T-helper 1 cell treated with Interleukin-12 subunit alpha and Interleukin-12 subunit beta and Interleukin-4 antibody, amounts not matched to agents 30 μg/mL and 1 μg/mL, for 36 hours (primary cell): Measurements from ENCODE around the gene ZCCHC7.
"Not testable (repeated sequence)": the region's sequence is repeated elsewhere in the genome, so short reads cannot be mapped to it uniquely, and the experiment has no call there.

Source experiments
- H3K27ac Mint-ChIP-seq: one replicate; pipeline ENCODE4 v1.8.0; 2021; ENCODE audit warnings: mild to moderate bottlenecking, mixed read lengths
- H3K27me3 Mint-ChIP-seq: one replicate; pipeline ENCODE4 v1.8.0; 2021; ENCODE audit warnings: low read depth, mixed read lengths
- H3K36me3 Mint-ChIP-seq: one replicate; pipeline ENCODE4 v1.8.0; 2021; ENCODE audit warnings: low read depth, mixed read lengths
- H3K4me1 Mint-ChIP-seq: one replicate; pipeline ENCODE4 v1.8.0; 2021; ENCODE audit warnings: low read depth, mixed read lengths
- H3K4me3 Mint-ChIP-seq: one replicate; pipeline ENCODE4 v1.8.0; 2021; ENCODE audit warnings: mild to moderate bottlenecking, moderate library complexity, mixed read lengths
- H3K9me3 Mint-ChIP-seq: one replicate; pipeline ENCODE4 v1.8.0; 2021; ENCODE audit warnings: mixed read lengths

Gene ZCCHC7

DNA sequence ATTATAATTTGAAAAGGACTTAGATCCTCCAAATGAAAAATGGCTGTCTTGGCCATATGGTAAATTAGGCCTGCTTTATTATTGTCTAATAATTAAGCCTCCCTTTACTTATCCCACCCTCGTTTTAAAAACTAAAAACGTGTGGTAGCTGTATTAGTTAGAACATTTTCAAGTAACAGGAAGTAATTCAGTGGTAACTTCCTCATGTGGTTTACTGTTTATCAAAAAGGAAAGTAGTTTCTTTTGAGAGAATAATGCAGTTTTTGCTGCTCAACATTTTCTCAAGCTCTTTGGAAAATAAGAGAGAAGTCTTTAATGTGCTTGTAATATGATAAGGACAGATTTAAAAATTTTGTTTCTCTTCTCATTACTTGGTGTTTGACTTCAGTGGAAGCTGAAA is 26.0 kb downstream of the ZCCHC7 start:
- peak overlapping the region; percentile 68 for H3K4me3 Mint-ChIP-seq
- H3K27me3 Mint-ChIP-seq, result no peaks in the 10 kb centered on the region
- H3K36me3 Mint-ChIP-seq, result peaks cover 29% of the 10 kb centered on the region
- no peaks in the 10 kb centered on the region for H3K9me3 Mint-ChIP-seq
- H3K4me1 Mint-ChIP-seq, result peaks cover 24% of the 10 kb centered on the region
- peak overlapping the region; percentile 76 for H3K27ac Mint-ChIP-seq

DNA sequence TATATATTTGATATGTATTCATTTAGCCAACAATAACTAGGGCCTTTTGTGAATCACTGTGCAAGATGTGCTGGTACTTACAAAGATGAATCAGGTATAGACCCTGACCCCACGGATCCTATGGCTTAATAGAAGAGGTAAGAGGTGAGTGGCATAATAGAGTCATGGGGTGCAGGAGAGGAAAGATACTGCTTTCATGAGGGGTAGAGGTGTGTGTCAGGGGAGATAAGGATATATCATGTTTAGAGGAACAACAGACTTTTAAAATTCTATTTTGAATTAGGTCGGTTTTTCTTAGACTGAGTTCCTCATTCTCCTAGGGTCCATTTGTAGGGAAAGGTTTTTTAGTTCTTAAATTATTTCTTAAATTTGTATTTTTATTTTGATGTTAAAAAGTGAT is 27.8 kb downstream of the ZCCHC7 start:
- peaks cover 34% of the 10 kb centered on the region for H3K36me3 Mint-ChIP-seq
- H3K9me3 Mint-ChIP-seq, result no peaks in the 10 kb centered on the region
- H3K4me3 Mint-ChIP-seq, result no peak overlapping the region
- no peaks in the 10 kb centered on the region for H3K27me3 Mint-ChIP-seq
- H3K27ac Mint-ChIP-seq, result no peak overlapping the region
- H3K4me1 Mint-ChIP-seq, result peaks cover 20% of the 10 kb centered on the region

DNA sequence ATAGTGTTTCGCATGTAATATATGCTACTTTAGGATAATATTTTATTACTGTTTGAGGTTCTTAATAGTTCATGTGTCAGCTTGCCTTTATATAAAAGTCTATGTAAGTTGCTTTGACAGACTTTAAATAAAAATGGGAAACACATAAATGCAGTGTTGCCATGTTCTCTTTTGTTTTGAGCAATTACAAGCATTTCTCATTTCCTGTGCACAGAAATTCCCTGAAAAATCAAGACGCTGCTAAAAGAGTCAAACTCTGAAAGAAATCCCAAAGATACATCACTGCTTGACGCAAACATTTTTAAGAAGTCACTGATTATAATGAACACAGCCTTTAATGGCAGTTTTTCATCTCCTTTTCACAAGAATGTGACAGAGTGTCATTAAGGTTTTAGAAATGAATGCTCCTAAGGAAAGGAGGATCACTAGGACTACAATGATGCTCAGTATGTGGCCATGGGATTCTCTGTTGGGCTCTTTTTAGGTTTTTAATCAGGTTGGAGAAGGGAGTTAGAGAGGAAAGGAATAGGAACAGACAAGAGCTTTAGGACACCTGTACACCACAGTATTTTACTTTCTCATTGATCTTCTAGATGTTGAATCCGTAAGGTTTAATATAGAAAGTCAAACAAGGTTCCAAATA is 29.4 kb downstream of the ZCCHC7 start:
- no peaks in the 10 kb centered on the region for H3K27me3 Mint-ChIP-seq
- no peak overlapping the region for H3K4me3 Mint-ChIP-seq
- no peaks in the 10 kb centered on the region for H3K9me3 Mint-ChIP-seq
- peaks cover 18% of the 10 kb centered on the region for H3K4me1 Mint-ChIP-seq
- peaks cover 42% of the 10 kb centered on the region for H3K36me3 Mint-ChIP-seq
- H3K27ac Mint-ChIP-seq, result no peak overlapping the region

DNA sequence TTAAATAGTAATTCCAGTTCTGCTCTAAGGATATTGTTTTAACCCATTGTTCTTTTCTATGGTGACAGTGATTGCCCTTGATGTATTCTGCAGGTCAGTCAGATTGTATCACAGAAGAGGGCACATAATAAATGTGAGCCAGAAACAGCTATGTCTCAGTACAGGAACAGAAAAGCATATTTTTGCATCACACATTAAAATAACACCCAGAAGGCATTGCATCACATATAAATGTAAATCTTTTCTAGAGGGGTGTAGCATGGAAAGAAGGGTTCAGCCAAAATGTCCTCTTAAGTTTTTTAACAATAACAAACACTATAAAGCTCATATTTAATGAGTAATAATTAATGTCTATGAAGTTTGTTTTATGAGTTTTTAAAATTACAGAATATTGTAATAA is 30.0 kb downstream of the ZCCHC7 start:
- H3K9me3 Mint-ChIP-seq, result no peaks in the 10 kb centered on the region
- H3K4me3 Mint-ChIP-seq, result no peak overlapping the region
- no peak overlapping the region for H3K27ac Mint-ChIP-seq

DNA sequence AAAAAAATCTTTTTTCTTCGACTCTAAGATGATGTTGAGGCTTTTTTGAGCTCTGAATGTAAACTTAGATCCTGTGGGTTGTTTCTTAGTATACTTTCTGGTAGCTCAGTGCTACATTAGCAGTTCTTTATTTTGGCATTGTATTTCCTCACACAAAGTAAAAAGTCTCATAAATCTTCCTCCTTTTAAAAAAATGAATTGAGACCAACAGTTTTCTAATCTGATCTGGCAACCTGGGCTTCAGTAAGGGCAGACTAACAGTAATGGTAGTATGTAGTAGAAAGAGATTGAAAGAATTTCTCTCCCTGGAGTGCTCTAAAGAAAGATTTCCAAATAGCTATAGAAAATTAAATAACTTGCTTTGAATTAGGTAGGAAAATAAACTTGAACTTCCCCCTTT is 31.4 kb downstream of the ZCCHC7 start:
- H3K9me3 Mint-ChIP-seq, result no peaks in the 10 kb centered on the region
- H3K4me1 Mint-ChIP-seq, result peaks cover 12% of the 10 kb centered on the region
- H3K36me3 Mint-ChIP-seq, result peaks cover 43% of the 10 kb centered on the region
- no peak overlapping the region for H3K4me3 Mint-ChIP-seq
- H3K27ac Mint-ChIP-seq, result no peak overlapping the region
- H3K27me3 Mint-ChIP-seq, result no peaks in the 10 kb centered on the region

More for the DNA sequence above, 30.0 kb downstream of the ZCCHC7 start:
- Mint-ChIP-seq H3K27me3 (no peaks in the 10 kb centered on the region), H3K36me3 (peaks cover 41% of the 10 kb centered on the region), H3K4me1 (peaks cover 18% of the 10 kb centered on the region)

DNA sequence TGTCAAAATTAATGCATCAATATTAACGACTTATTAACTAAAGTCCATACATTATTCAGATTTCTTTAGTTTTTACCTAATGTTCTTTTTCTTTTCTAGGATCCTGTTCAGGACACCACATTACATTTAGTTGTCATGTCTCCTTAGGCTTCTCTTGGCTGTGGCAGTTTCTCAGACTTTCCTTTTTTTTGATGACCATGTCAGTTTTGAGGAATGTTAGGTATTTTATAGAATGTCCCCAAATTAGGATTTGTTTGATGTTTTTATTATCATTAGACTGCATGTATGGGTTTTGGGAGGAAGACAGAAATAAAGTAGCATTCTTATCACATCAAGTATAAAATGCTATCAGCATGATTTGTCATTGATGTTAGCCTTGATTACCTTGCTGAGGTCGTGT is 32.0 kb downstream of the ZCCHC7 start:
- Mint-ChIP-seq H3K4me1 (peaks cover 11% of the 10 kb centered on the region), H3K27me3 (no peaks in the 10 kb centered on the region), H3K4me3 (no peak overlapping the region), H3K27ac (no peak overlapping the region), H3K36me3 (peaks cover 42% of the 10 kb centered on the region), H3K9me3 (no peaks in the 10 kb centered on the region)

DNA sequence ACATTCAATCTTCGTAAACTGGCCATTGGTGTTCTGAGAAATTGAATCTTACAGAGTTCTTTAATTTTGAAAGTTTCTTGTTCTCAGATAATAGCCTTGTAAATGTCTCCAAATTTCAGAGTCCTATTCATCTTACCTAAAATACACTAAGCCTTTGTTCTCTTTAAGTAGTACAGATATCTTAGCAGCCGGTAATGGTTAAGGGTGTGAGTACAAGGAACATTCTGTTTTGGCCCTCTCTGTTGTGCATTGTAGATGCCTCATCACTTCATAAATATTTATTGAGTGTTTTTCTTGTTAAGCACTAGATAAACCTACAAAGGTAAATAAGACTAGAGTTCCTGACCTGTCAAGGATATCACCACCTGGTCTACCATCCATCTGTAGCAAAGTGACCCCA is 35.2 kb downstream of the ZCCHC7 start:
- no peak overlapping the region for H3K4me3 Mint-ChIP-seq
- no peaks in the 10 kb centered on the region for H3K27me3 Mint-ChIP-seq
- no peaks in the 10 kb centered on the region for H3K9me3 Mint-ChIP-seq
- H3K4me1 Mint-ChIP-seq, result peaks cover 2% of the 10 kb centered on the region
- no peak overlapping the region for H3K27ac Mint-ChIP-seq
- H3K36me3 Mint-ChIP-seq, result peaks cover 36% of the 10 kb centered on the region

DNA sequence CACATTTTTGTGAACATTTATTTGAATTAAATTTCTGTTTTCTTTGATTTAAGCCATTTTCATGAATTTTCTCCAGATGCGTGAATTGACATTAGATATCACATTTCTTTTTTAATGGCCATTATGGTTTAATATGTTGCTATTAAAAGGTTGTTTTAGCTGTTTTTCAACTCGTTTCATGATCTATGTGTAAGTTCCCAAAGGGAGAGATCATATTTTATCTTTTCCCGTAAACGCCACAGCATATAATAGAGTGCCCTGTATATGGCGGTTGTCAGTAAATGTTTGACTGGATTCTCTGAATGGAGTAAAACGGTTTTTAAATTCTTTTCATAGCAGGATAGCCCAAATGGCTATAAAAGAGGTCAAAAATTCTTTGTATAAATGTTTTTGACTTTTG is 35.8 kb downstream of the ZCCHC7 start:
- H3K4me3 Mint-ChIP-seq, result no peak overlapping the region
- peaks cover 36% of the 10 kb centered on the region for H3K36me3 Mint-ChIP-seq
- no peak overlapping the region for H3K27ac Mint-ChIP-seq
- H3K4me1 Mint-ChIP-seq, result peaks cover 2% of the 10 kb centered on the region
- no peaks in the 10 kb centered on the region for H3K9me3 Mint-ChIP-seq
- no peaks in the 10 kb centered on the region for H3K27me3 Mint-ChIP-seq

DNA sequence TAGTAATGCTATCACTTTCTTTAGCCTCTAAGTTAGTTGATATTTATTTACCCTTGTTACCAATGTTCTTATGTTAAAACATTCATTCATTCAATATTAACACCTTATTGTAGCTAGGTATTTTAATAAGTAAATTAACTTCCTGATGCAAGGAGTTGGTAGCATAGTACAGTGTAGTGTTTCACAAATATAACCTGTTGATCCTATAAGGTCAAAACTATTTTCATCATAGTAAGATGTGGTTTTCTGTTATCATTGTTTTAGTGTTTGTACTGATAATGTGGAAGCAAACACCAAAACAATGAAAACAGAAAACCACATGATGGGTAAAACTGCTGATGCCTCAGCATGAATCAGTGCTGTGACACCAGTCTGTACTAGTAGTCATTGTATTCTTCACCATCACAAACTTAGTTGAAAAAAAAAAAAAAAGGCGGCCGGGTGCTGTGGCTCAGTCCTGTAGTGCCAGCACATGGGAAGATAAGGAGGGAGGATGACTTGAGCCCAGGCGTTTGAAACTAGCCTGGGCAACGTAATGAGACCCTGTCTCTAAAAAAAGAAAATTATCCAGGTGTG is 36.5 kb downstream of the ZCCHC7 start:
- H3K4me3 Mint-ChIP-seq, result no peak overlapping the region
- H3K9me3 Mint-ChIP-seq, result no peaks in the 10 kb centered on the region
- H3K36me3 Mint-ChIP-seq, result peaks cover 38% of the 10 kb centered on the region
- H3K27ac Mint-ChIP-seq, result no peak overlapping the region
- peaks cover 2% of the 10 kb centered on the region for H3K4me1 Mint-ChIP-seq
- H3K27me3 Mint-ChIP-seq, result no peaks in the 10 kb centered on the region

DNA sequence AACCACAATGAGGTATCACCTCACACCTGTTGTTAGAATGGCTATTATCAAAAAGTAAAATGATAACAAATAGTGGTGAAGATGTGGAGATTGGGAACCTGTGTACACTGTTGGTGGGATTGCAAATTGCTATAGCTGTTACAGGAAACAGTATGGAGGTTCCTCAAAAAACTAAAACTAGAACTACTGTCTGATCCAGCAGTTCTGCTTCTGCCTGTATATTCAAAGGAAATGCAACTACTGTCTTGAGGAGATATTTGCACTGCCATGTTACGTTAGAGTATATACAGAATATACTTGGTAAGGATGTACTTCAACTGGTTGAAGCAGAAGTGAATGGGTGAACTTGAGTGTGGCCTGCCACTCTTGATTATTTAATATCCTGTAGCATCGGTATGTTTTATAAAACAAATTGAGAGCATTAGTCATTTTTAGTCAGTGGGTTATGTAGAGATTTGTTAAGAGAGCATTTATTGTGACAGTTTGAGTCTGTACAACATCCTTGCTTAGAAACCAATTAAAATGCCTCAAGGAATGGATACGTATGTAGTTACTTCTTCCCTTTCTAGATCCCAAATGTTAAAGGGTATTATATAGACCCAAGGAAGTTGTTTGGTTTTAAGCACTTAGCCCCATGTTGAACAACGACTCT is 37.5 kb downstream of the ZCCHC7 start:
- no peaks in the 10 kb centered on the region for H3K9me3 Mint-ChIP-seq
- H3K4me1 Mint-ChIP-seq, result peaks cover 2% of the 10 kb centered on the region
- peaks cover 35% of the 10 kb centered on the region for H3K36me3 Mint-ChIP-seq
- no peak overlapping the region for H3K4me3 Mint-ChIP-seq
- no peak overlapping the region for H3K27ac Mint-ChIP-seq
- no peaks in the 10 kb centered on the region for H3K27me3 Mint-ChIP-seq

DNA sequence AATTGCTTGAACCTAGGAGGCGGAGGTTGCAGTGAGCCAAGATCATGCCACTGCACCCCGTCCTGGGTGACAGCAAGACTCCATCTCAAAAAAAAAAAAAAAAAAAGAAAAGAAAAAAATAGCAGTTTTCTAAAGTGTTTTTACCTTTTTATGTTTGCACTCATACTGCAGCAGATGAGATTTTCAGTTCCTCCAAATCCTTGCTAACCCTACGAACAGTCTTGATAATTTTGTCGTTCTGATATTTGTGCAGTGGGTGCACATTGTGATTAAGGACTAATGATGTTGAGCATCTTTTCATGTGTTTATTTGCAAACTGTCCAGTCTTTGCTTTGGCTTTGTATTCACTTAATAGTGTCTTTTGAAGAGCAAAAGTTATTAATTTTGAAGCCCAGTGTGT is 42.9 kb downstream of the ZCCHC7 start:
- Mint-ChIP-seq H3K27me3 (no peaks in the 10 kb centered on the region), H3K9me3 (no peaks in the 10 kb centered on the region), H3K36me3 (peaks cover 33% of the 10 kb centered on the region), H3K4me1 (no peaks in the 10 kb centered on the region), H3K27ac (no peak overlapping the region), H3K4me3 (no peak overlapping the region)

DNA sequence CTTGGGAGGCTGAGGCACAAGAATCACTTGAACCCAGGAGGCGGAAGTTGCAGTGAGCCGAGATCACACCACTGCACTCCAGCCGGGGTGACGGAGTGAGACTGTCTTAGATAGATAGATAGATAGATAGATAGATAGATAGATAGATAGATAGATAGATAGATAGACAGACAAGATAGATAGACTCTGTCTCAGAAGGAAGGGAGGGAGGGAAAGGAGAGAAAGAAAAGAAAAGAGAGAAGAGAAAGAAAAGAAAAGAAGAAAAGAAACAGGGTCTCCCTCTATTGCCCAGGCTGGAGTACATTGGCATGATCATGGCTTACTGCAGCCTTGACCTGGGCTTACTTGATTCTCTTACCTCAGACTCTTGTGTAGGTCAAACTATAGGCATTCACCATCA is 44.0 kb downstream of the ZCCHC7 start:
- H3K27ac Mint-ChIP-seq, H3K9me3 Mint-ChIP-seq, H3K4me3 Mint-ChIP-seq, H3K27me3 Mint-ChIP-seq, H3K4me1 Mint-ChIP-seq: not testable (repeated sequence)
- peaks cover 40% of the 10 kb centered on the region for H3K36me3 Mint-ChIP-seq

DNA sequence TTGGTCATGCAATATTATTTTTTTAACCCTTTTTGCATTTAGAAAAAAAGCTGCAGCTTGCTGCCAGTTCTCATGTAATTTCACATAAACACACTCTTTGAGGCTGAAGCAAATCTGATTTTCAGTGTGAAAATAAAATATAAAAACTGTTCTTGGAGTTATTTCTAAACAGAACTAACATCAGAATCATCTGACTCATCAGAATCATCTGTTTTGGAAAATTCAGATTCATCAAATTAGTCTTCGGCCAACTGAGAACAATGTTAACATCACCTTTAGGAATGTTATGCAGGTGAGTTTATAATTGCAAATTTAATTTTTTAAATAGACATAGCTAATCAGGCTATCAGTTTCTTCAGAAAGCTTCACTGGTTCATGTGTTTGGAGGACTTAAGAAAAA is 45.3 kb downstream of the ZCCHC7 start:
- Mint-ChIP-seq H3K4me1 (no peaks in the 10 kb centered on the region), H3K4me3 (no peak overlapping the region), H3K9me3 (no peaks in the 10 kb centered on the region), H3K27me3 (no peaks in the 10 kb centered on the region), H3K36me3 (peaks cover 38% of the 10 kb centered on the region), H3K27ac (no peak overlapping the region)

DNA sequence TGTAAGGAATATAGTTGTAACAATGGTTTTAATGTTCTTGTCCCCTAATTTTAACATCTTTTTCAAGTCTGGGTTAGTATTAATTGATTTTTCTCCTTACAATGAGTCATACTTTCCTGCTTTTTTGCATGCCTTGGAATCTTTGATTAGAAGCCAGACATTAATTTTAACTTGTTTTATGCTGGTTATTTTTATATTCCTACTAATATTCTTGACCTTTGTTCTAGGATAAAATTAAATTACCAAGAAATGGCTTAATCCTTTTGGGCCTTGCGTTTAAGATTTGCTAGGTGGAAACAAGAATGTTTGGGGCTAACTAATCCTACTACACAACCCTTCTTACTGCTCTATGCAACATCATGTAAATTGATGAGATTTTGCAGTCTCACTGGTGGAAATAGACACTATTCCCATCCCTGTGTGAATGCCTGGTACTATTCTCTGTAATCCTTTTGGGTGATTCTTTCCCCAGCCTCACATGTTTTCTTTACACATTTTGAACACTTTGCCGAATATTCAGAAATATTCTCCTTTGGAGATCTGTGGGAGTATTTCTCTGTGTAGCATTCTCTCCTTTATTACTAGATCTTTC is 47.2 kb downstream of the ZCCHC7 start:
- peaks cover 41% of the 10 kb centered on the region for H3K36me3 Mint-ChIP-seq

DNA sequence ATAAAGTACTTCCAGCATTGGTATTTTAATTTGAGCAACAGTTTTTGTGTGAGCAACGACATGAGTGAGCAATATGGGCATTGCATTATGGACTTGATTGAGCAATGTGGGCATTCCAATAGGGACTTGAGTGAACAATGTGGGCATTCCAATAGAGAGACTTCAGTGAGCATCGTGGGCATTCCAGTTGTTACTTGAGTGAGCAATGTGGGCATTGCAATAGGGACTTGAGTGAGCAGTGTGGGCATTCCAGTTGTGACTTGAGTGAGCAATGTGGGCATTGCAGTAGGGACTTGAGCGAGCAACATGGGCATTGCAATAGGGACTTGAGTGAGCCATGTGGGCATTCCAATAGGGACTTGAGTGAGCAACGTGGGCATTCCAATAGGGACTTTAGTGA is 52.2 kb downstream of the ZCCHC7 start:
- H3K27ac Mint-ChIP-seq, result no peak overlapping the region

More for the DNA sequence above, 47.2 kb downstream of the ZCCHC7 start:
- H3K27ac Mint-ChIP-seq, result no peak overlapping the region
- no peaks in the 10 kb centered on the region for H3K4me1 Mint-ChIP-seq
- no peaks in the 10 kb centered on the region for H3K9me3 Mint-ChIP-seq
- H3K27me3 Mint-ChIP-seq, result no peaks in the 10 kb centered on the region
- no peak overlapping the region for H3K4me3 Mint-ChIP-seq

More for the DNA sequence above, 52.2 kb downstream of the ZCCHC7 start:
- Mint-ChIP-seq H3K27me3 (no peaks in the 10 kb centered on the region), H3K4me1 (peaks cover 3% of the 10 kb centered on the region), H3K9me3 (no peaks in the 10 kb centered on the region), H3K4me3 (no peak overlapping the region), H3K36me3 (peaks cover 26% of the 10 kb centered on the region)
